Caco-2 (cell line): ENCODE results near the gene RASGRP3. TPM values are rescaled to one million over a fixed set of nuclear protein-coding genes. Genes with fewer than 3 reads are reported as not detected.

Source experiments
- BruUV-seq: library from RNA; stranded (reverse); fragments of 400-500 nt; replicated peaks from 2 replicates; lab custom pipeline; 2021; lab: Mats Ljungman, UMichigan
- CTCF ChIA-PET: fragments of 300-600 bp; sonication (Branson Sonifier 250); formaldehyde crosslinking; loops from one replicate; lab custom pipeline; 2022; ENCODE audit warnings: antibody characterized with exemption; lab: Charles Lee
- POLR2A ChIA-PET: fragments of 300-600 bp; sonication (Branson Sonifier 250); formaldehyde crosslinking; loops from one replicate; lab custom pipeline; 2022; ENCODE audit warnings: antibody characterized with exemption; lab: Charles Lee
- DNase-seq, 2 experiments: peaks; one replicate each; pipeline versions ENCODE4 v3.0.0 to v3.0.0-alpha.2; 2020 to 2022
- H3K27me3 ChIP-seq: replicated peaks from 2 replicates; pipeline ENCODE4 v1.6.0; 2011; ENCODE audit warnings: low read length; ENCODE audit not compliant: control insufficient read depth, insufficient read depth
- H3K36me3 ChIP-seq: 2 replicates; pipeline ENCODE4 v1.5.1; 2011; ENCODE audit warnings: low read length; ENCODE audit not compliant: control insufficient read depth, insufficient read depth
- H3K4me1 ChIP-seq: fragments of 250-450 bp; sonication (Bioruptor Pico); 2 replicates; pipeline ENCODE4 v1.5.1; 2020; ENCODE audit warnings: mild to moderate bottlenecking
- H3K4me3 ChIP-seq: 2 replicates; pipeline ENCODE4 v1.5.1; 2011; ENCODE audit warnings: low read depth, mild to moderate bottlenecking, control low read depth, low read length
- H3K9me3 ChIP-seq: fragments of 250-450 bp; sonication (Bioruptor Pico); 2 replicates; pipeline ENCODE4 v1.5.1; 2020; ENCODE audit warnings: mild to moderate bottlenecking, moderate library complexity
- H3K27ac Mint-ChIP-seq: one replicate; pipeline ENCODE4 v1.8.0; 2022; ENCODE audit warnings: mixed read lengths; ENCODE audit not compliant: unreplicated experiment
- H3K27me3 Mint-ChIP-seq: one replicate; pipeline ENCODE4 v1.8.0; 2022; ENCODE audit warnings: mixed read lengths; ENCODE audit not compliant: insufficient read depth, unreplicated experiment
- H3K36me3 Mint-ChIP-seq: one replicate; pipeline ENCODE4 v1.8.0; 2022; ENCODE audit warnings: mild to moderate bottlenecking, mixed read lengths; ENCODE audit not compliant: insufficient read depth, unreplicated experiment
- H3K4me1 Mint-ChIP-seq: one replicate; pipeline ENCODE4 v1.8.0; 2022; ENCODE audit warnings: low read depth, mixed read lengths; ENCODE audit not compliant: unreplicated experiment
- H3K4me3 Mint-ChIP-seq: one replicate; pipeline ENCODE4 v1.8.0; 2022; ENCODE audit warnings: mild to moderate bottlenecking, moderate library complexity, mixed read lengths; ENCODE audit not compliant: unreplicated experiment
- H3K9me3 Mint-ChIP-seq: one replicate; pipeline ENCODE4 v1.8.0; 2022; ENCODE audit warnings: mixed read lengths; ENCODE audit not compliant: unreplicated experiment
- CTCF ChIP-seq, 2 experiments: fragments of 200-600 bp in 1 of 2; IDR thresholded peaks; 1 replicate in 1 of 2; 2 replicates in 1 of 2; pipeline versions ENCODE4 v1.5.1 to v1.8.0; 2011 to 2022; ENCODE audit warnings: antibody characterized with exemption in 1 of 2, control low read depth in 1 of 2, inconsistent platforms in 1 of 2, low read depth in 1 of 2, low read length in 1 of 2, mild to moderate bottlenecking in 1 of 2, moderate library complexity in 1 of 2; ENCODE audit not compliant: insufficient read depth in 1 of 2, severe bottlenecking in 1 of 2, unreplicated experiment in 1 of 2
- intact Hi-C: fragments of 100-400 bp; cut with micrococcal nuclease; formaldehyde crosslinking; loops from one replicate; pipeline ENCODE4 v1.10.0; 2022; ENCODE audit not compliant: unreplicated experiment
- total RNA-seq: library from RNA; stranded (reverse); gene quantifications from 2 replicates; pipeline ENCODE4 v1.2.3, GENCODE V29; 2022

The RASGRP3 gene
- total RNA-seq, 1 experiment from 2014 or later: 9.2 TPM

- POLR2A ChIA-PET: no interaction called here
- Mint-ChIP-seq H3K36me3 (no peaks in the 10 kb centered on the region), H3K27ac (no peak overlapping the region), H3K9me3 (peaks cover 11% of the 10 kb centered on the region), H3K27me3 (no peaks in the 10 kb centered on the region), H3K4me3 (no peak overlapping the region), H3K4me1 (peaks cover 7% of the 10 kb centered on the region)
- Histone ChIP-seq H3K4me1 (peaks cover 19% of the 10 kb centered on the region), H3K4me3 (no peak overlapping the region), H3K9me3 (no peaks in the 10 kb centered on the region), H3K36me3 (no peaks in the 10 kb centered on the region; the same call in 1 of the 2 replicates), H3K27me3 (no peaks in the 10 kb centered on the region)
- no peak for TF ChIP-seq CTCF (IDR thresholded peaks at IDR 0.05; ENCODE audit: insufficient read depth in 1 of 2, low read depth in 1 of 2, low read length in 1 of 2, severe bottlenecking in 1 of 2, unreplicated experiment in 1 of 2)
- CTCF ChIA-PET: no interaction called here
- intact Hi-C loops: no loop called here
- BruUV-seq: no TSS peak
- DNase-seq: no peak
Observed at GRCh38 chr2:33497221-33497650, 20.8 kb downstream of the RASGRP3 start.

GRCh38 chr2:33498291-33498956 lies 22.0 kb downstream of the RASGRP3 start:
- no peak for DNase-seq
- Histone ChIP-seq H3K36me3 (no peaks in the 10 kb centered on the region), H3K27me3 (no peaks in the 10 kb centered on the region), H3K4me1 (peaks cover 17% of the 10 kb centered on the region), H3K4me3 (no peak overlapping the region), H3K9me3 (no peaks in the 10 kb centered on the region)
- Mint-ChIP-seq H3K27me3 (no peaks in the 10 kb centered on the region), H3K4me3 (no peak overlapping the region), H3K36me3 (no peaks in the 10 kb centered on the region), H3K9me3 (peaks cover 13% of the 10 kb centered on the region), H3K4me1 (peaks cover 7% of the 10 kb centered on the region), H3K27ac (no peak overlapping the region)
- ChIA-PET CTCF (no interaction called here), POLR2A (no interaction called here)
- no peak for TF ChIP-seq CTCF (IDR thresholded peaks at IDR 0.05; ENCODE audit: insufficient read depth in 1 of 2, low read depth in 1 of 2, low read length in 1 of 2, severe bottlenecking in 1 of 2, unreplicated experiment in 1 of 2)
- no TSS peak for BruUV-seq
- intact Hi-C loops: no loop called here

- TF ChIP-seq CTCF (IDR thresholded peaks at IDR 0.05; ENCODE audit: insufficient read depth in 1 of 2, low read depth in 1 of 2, low read length in 1 of 2, severe bottlenecking in 1 of 2, unreplicated experiment in 1 of 2): no peak
Observed at GRCh38 chr2:33500177-33500576, 23.7 kb downstream of the RASGRP3 start.

More at GRCh38 chr2:33500177-33500576, 23.7 kb downstream of the RASGRP3 start:
- no peaks in the 10 kb centered on the region for H3K36me3 Mint-ChIP-seq
- no peaks in the 10 kb centered on the region for H3K27me3 Mint-ChIP-seq
- intact Hi-C loops: no loop called here
- H3K27ac Mint-ChIP-seq: no peak overlapping the region
- Histone ChIP-seq H3K4me3 (no peak overlapping the region), H3K27me3 (no peaks in the 10 kb centered on the region), H3K9me3 (no peaks in the 10 kb centered on the region), H3K36me3 (no peaks in the 10 kb centered on the region), H3K4me1 (peaks cover 3% of the 10 kb centered on the region; the same call in 1 of the 2 replicates)
- BruUV-seq: no TSS peak
- no peak for DNase-seq
- no peaks in the 10 kb centered on the region for H3K4me1 Mint-ChIP-seq
- H3K9me3 Mint-ChIP-seq: peaks cover 13% of the 10 kb centered on the region
- H3K4me3 Mint-ChIP-seq: no peak overlapping the region
- POLR2A ChIA-PET: no interaction called here
- CTCF ChIA-PET: no interaction called here
